Suprapubic skin (tissue), 4 donors: ENCODE data around the gene GLUL. TPM values are rescaled to one million over a fixed set of nuclear protein-coding genes. Genes with fewer than 3 reads are reported as not detected.
"Not testable (repeated sequence)": the region's sequence is repeated elsewhere in the genome, so short reads cannot be mapped to it uniquely, and the experiment has no call there.

Source experiments
- DNase-seq, 2 donors: peaks; one replicate each; pipeline ENCODE4 v3.0.0-alpha.2; 2019; ENCODE audit warnings: low spot score in 2 of 2
- H3K27ac ChIP-seq: fragments of 200-600 bp; sonication (generic); one replicate; pipeline ENCODE4 v1.5.1; 2019
- H3K27me3 ChIP-seq: fragments of 200-600 bp; sonication (generic); one replicate; pipeline ENCODE4 v1.5.1; 2019
- H3K36me3 ChIP-seq: fragments of 200-600 bp; sonication (generic); one replicate; pipeline ENCODE4 v1.5.1; 2019
- H3K4me1 ChIP-seq: fragments of 200-600 bp; sonication (generic); one replicate; pipeline ENCODE4 v1.5.1; 2019
- H3K4me3 ChIP-seq: fragments of 200-600 bp; sonication (generic); one replicate; pipeline ENCODE4 v1.5.1; 2019; ENCODE audit warnings: mild to moderate bottlenecking
- H3K9me3 ChIP-seq: fragments of 200-600 bp; sonication (generic); one replicate; pipeline ENCODE4 v1.5.1; 2019
- EP300 ChIP-seq: sonication (generic); formaldehyde crosslinking; IDR thresholded peaks from one replicate; pipeline ENCODE4 v1.6.1; 2017; ENCODE audit warnings: antibody characterized with exemption
- POLR2A ChIP-seq, 2 donors: fragments of 450-650 bp; IDR thresholded peaks; one replicate each; pipeline ENCODE4 v1.6.1; 2017; ENCODE audit warnings: antibody characterized with exemption in 2 of 2, mild to moderate bottlenecking in 2 of 2, moderate library complexity in 2 of 2
- POLR2AphosphoS5 ChIP-seq, 3 donors: sonication (generic); formaldehyde crosslinking; IDR thresholded peaks; one replicate each; pipeline ENCODE4 v1.6.1; 2017; ENCODE audit warnings: antibody characterized with exemption in 3 of 3
- WGBS: methylation state at CpG from one replicate; pipeline ENCODE4 v1.1.5; 2018; 5-methylcytosine and 5-hydroxymethylcytosine counted together
- total RNA-seq, 4 donors: library from RNA; depleted of rRNA; stranded (reverse); fragments of >200 nt; gene quantifications; one replicate each; pipeline ENCODE4 v1.1.0, GENCODE V29; 2016
- TF ChIP-seq, protein P1 (sequence below), 2 donors: fragments of 200-600 bp in 1 of 2; fragments of 450-650 bp in 1 of 2; sonication (generic) in 1 of 2; IDR thresholded peaks; one replicate each; pipeline ENCODE4 v1.5.1; 2016 to 2019; ENCODE audit warnings: antibody characterized with exemption in 2 of 2, mild to moderate bottlenecking in 1 of 2, moderate library complexity in 1 of 2

Gene GLUL
- total RNA-seq, 4 donors from 2014 or later, result 1,347 to 1,926 (median 1,666) TPM

DNA sequence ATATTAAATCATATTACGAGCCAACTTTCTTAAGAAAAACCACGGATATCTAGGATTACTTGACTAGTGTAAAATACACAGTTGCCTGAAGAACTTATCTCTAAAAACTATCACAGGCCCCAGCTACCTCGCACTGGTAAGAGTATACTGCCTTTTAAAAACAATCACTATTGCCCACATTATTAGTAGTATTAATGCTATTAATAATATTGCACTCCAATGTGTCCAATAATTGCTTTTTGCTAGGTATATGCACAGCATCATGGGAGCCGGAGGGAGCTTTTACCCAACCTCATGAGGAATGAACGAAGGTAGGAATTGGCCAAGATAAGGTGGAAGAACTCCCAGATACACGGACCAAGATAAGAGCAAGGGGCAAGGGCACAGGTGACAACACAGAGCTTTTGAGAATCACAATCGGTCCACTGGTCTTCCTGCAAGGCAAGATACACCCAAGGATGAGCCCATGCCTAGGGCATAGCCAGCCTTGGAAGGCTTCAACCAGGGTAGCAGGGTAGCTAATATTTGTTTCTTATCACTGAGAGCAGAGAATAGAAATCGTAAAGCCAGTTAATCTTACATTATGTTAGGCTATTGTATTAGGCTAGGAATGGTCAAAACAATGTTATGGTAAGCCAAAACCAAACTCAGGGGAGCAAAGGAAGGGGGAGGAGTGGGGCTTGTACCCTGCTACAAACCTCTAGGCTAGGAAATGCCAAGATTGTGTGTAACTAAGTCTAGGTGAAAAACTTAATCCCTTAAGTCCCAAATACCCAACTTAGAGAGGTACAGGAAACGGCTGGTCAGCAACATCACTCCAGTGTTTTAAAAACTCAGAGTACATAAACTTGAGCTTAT, 9.4 kb downstream of the GLUL start:
- Histone ChIP-seq H3K27me3 (no peaks in the 10 kb centered on the region), H3K36me3 (peaks cover 55% of the 10 kb centered on the region), H3K4me1 (peaks cover 12% of the 10 kb centered on the region), H3K4me3 (no peak overlapping the region), H3K27ac (no peak overlapping the region), H3K9me3 (no peaks in the 10 kb centered on the region)
- peak in 1 of 2 donors; percentile 12 for DNase-seq
- WGBS, result 85% methylated on average over 9 of the region's 9 CpGs
- TF ChIP-seq POLR2AphosphoS5 (IDR thresholded peaks at IDR 0.05) (no peak), POLR2A (IDR thresholded peaks at IDR 0.05) (no peak), EP300 (no peak)
- TF ChIP-seq, protein P1, sequence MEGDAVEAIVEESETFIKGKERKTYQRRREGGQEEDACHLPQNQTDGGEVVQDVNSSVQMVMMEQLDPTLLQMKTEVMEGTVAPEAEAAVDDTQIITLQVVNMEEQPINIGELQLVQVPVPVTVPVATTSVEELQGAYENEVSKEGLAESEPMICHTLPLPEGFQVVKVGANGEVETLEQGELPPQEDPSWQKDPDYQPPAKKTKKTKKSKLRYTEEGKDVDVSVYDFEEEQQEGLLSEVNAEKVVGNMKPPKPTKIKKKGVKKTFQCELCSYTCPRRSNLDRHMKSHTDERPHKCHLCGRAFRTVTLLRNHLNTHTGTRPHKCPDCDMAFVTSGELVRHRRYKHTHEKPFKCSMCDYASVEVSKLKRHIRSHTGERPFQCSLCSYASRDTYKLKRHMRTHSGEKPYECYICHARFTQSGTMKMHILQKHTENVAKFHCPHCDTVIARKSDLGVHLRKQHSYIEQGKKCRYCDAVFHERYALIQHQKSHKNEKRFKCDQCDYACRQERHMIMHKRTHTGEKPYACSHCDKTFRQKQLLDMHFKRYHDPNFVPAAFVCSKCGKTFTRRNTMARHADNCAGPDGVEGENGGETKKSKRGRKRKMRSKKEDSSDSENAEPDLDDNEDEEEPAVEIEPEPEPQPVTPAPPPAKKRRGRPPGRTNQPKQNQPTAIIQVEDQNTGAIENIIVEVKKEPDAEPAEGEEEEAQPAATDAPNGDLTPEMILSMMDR (IDR thresholded peaks at IDR 0.05), result no peak

DNA sequence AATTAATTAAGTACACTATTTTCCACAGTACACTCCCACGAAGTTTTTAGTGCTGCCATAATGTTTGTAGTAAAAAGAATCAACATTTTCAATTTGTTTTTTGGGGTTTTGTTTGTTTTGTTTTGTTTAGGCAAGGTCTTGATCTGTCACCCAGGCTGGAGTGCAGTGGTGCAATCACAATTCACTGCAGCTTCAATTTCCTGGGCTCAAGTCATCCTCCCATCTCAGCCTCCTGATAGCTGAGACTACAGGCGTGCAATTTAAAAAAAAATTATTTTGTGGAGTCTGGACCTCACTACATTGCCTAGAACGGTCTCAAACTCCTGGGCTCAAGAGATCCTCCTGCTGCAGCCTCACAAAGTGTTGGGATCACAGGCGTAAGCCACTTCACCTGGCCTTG, 11.4 kb downstream of the GLUL start:
- Histone ChIP-seq H3K4me1 (no peaks in the 10 kb centered on the region), H3K4me3 (no peak overlapping the region), H3K27me3 (no peaks in the 10 kb centered on the region), H3K9me3 (no peaks in the 10 kb centered on the region), H3K27ac (no peak overlapping the region), H3K36me3 (peaks cover 35% of the 10 kb centered on the region)
- no peak for TF ChIP-seq POLR2AphosphoS5 (IDR thresholded peaks at IDR 0.05)
- no peak for TF ChIP-seq EP300
- no peak for TF ChIP-seq POLR2A (IDR thresholded peaks at IDR 0.05)
- TF ChIP-seq, protein P1 (IDR thresholded peaks at IDR 0.05), result no peak
- 79% methylated on average over 4 of the region's 4 CpGs for WGBS
- no peak for DNase-seq

DNA sequence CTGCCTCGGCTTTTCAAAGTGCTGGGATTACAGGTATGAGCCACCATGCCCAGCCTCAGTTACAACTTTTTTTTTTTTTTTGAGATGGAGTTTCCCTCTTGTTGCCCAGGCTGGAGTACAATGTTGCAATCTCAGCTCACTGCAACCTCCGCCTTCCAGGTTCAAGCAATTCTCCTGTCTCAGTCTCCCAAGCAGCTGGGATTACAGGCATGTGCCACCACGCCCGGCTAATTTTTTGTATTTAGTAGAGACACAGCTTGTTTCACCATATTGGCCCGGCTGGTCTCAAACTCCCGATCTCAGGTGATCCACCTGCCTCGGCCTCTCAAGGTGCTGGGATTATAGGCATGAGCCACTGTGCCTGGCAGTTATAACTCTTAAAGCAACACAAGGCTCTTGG, 11.8 kb downstream of the GLUL start:
- peaks cover 31% of the 10 kb centered on the region for H3K36me3 ChIP-seq
- 48% methylated on average over 7 of the region's 7 CpGs for WGBS
- H3K27ac ChIP-seq, H3K4me1 ChIP-seq, DNase-seq, H3K4me3 ChIP-seq, H3K27me3 ChIP-seq, H3K9me3 ChIP-seq: not testable (repeated sequence)

DNA sequence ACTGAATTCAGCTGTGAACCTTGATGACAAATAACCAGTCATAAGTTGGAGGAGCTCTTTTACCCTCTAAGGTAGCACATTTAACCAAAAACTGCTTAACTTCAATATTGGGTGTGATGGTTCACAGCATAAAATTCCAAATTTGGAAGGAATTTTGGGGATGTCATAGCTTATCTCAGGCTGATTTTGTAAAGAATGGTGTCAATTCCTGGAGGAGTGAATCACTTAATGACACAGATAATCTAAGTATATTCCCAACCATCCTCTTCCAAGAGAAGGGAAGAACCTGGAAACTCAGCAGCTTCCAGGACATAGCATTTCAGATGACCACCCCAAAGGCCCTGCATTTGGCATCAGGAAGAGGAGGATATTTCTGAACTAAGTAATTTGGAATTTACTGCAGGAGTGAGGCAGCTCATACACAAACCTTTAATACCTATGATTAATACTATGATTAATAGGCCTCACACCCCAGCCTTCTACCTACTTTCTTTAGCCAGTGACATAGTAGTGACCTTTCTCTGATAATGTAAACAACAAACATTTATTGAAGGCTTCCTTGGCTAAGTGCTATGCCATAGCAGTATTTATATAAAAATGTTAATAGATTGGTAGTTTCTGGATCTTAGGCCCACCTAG, 14.5 kb downstream of the GLUL start:
- Histone ChIP-seq H3K4me3 (no peak overlapping the region), H3K27me3 (no peaks in the 10 kb centered on the region), H3K9me3 (no peaks in the 10 kb centered on the region), H3K4me1 (no peaks in the 10 kb centered on the region), H3K27ac (no peak overlapping the region), H3K36me3 (peaks cover 4% of the 10 kb centered on the region)
- no peak for DNase-seq
- TF ChIP-seq EP300 (no peak), POLR2AphosphoS5 (IDR thresholded peaks at IDR 0.05) (no peak), POLR2A (IDR thresholded peaks at IDR 0.05) (no peak)
- TF ChIP-seq, protein P1 (IDR thresholded peaks at IDR 0.05), result no peak

DNA sequence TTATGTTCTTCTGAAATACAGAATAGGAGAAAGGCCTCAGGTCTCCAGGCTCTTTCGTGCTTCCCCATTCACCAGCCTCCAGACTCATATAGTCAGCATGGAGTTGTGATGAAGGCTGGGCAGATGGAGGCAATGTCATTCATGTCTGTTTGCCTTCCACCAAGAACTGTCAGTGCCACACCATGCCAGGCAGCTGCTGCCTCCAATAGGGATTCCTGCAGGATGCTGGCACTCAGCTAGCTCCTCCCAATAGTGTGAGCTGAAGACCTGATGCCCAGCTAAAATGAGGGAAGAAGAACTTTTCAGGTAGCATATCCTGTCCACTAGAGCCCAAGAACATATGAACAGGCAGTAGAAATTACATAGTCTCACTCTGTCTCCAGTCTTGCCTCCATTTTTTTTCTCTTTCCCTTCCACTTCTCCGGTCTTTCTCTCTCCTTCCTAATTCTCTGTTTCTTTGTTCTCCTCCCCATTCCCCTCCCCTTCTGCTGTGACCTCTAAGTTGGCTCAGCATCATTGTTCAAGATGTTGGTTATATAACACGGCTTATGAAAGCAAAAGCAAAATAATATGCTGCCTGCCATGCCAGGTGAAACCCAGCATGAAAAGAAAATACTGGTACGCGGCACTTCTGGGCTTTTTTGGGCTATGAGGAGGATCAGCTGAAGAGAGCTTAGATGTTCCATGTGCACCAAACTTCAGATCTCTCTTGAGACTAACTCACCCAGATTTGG, 17.3 kb downstream of the GLUL start:
- Histone ChIP-seq H3K4me1 (no peaks in the 10 kb centered on the region), H3K27me3 (no peaks in the 10 kb centered on the region), H3K36me3 (no peaks in the 10 kb centered on the region), H3K4me3 (no peak overlapping the region), H3K27ac (no peak overlapping the region), H3K9me3 (no peaks in the 10 kb centered on the region)
- DNase-seq, result no peak
- 49% methylated on average over 5 of the region's 5 CpGs for WGBS
- TF ChIP-seq POLR2A (IDR thresholded peaks at IDR 0.05) (no peak), EP300 (no peak), POLR2AphosphoS5 (IDR thresholded peaks at IDR 0.05) (no peak)
- TF ChIP-seq, protein P1 (IDR thresholded peaks at IDR 0.05), result no peak
